Measurements from ENCODE around the gene RFPL3. TPM values are rescaled to one million over a fixed set of nuclear protein-coding genes. Genes with fewer than 3 reads are reported as not detected.
"Not testable (repeated sequence)": the region's sequence is repeated elsewhere in the genome, so short reads cannot be mapped to it uniquely, and the experiment has no call there.

RFPL3 gene
- total RNA-seq (not detected), polyA plus RNA-seq (not detected)

- CTCF ChIA-PET (ENCODE audit: partially characterized antibody); H3K36me3 ChIP-seq (ENCODE audit: insufficient read depth, low read length); POLR2A ChIA-PET (ENCODE audit: partially characterized antibody); H3K9me3 Mint-ChIP-seq; H3K4me1 Mint-ChIP-seq; H3K9me3 ChIP-seq (ENCODE audit: control insufficient read depth in 1 of 2, low read length in 2 of 2); H3K4me1 ChIP-seq (ENCODE audit: insufficient read depth, low read length); intact Hi-C loops (cut with micrococcal nuclease); H3K4me3 Mint-ChIP-seq; H3K27me3 Mint-ChIP-seq; H3K27ac Mint-ChIP-seq; H3K36me3 Mint-ChIP-seq; DNase-seq; H3K4me3 ChIP-seq (ENCODE audit: low read length in 2 of 2); H3K27ac ChIP-seq (ENCODE audit: low read depth, low read length); H3K27me3 ChIP-seq (ENCODE audit: insufficient read depth, low read length): not testable (repeated sequence)
These were observed at the start of gene RFPL3 for GRCh38 chr22:32357567-32357966. Gene RFPL3, plus strand, starts transcription at chr22:32357867. Its CDS starts 205 bp downstream, at chr22:32358072.

GRCh38 chr22:32308191-32308590 is 49.5 kb upstream of the RFPL3 start:
- CTCF ChIA-PET (ENCODE audit: partially characterized antibody) = no interaction called here
- intact Hi-C loops (cut with micrococcal nuclease) = no loop called here
- Histone ChIP-seq H3K4me1 (ENCODE audit: insufficient read depth, low read length) (no peaks in the 10 kb centered on the region), H3K4me3 (ENCODE audit: low read length in 2 of 2) (no peak overlapping the region), H3K27ac (ENCODE audit: low read depth, low read length) (no peak overlapping the region), H3K36me3 (ENCODE audit: insufficient read depth, low read length) (no peaks in the 10 kb centered on the region), H3K27me3 (ENCODE audit: insufficient read depth, low read length) (no peaks in the 10 kb centered on the region), H3K9me3 (ENCODE audit: control insufficient read depth in 1 of 2, low read length in 2 of 2) (no peaks in the 10 kb centered on the region)
- H3K9me3 Mint-ChIP-seq = peaks cover 0 to 2% (median 0%) of the 10 kb centered on the region in 8 donors
- peaks cover 0 to 6% of the 10 kb centered on the region in 2 donors for H3K36me3 Mint-ChIP-seq
- DNase-seq = no peak
- no peak overlapping the region for H3K27ac Mint-ChIP-seq
- peaks cover 21 to 42% of the 10 kb centered on the region in 2 donors for H3K27me3 Mint-ChIP-seq
- H3K4me3 Mint-ChIP-seq = no peak overlapping the region
- POLR2A ChIA-PET (ENCODE audit: partially characterized antibody) = no interaction called here
- H3K4me1 Mint-ChIP-seq = no peaks in the 10 kb centered on the region

DNA sequence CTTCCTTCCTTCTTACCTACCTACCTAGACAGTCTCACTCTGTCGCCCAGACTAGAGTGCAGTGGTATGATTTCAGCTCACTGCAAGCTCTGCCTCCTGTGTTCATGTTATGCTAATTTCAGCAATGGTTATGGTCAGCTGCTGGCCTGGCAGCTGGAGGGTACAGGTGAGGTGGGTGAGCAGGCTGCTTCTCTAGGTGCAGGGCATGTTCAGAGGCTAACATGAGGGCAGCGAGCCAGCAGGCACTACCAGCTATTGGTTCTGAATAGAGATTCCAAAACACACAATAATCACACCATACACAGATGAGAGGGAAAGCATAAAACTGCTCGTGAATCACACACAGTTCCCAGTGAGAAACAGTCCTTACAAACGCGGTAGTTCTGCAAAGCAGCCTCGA is 48.7 kb upstream of the RFPL3 start:
- ChIA-PET POLR2A (ENCODE audit: partially characterized antibody) (no interaction called here), CTCF (ENCODE audit: partially characterized antibody) (no interaction called here)
- Mint-ChIP-seq H3K4me1 (no peaks in the 10 kb centered on the region), H3K27me3 (peaks cover 20 to 45% of the 10 kb centered on the region in 2 donors), H3K4me3 (no peak overlapping the region), H3K9me3 (peaks cover 0 to 2% (median 0%) of the 10 kb centered on the region in 8 donors), H3K27ac (no peak overlapping the region), H3K36me3 (peaks cover 0 to 6% of the 10 kb centered on the region in 2 donors)
- H3K4me3 ChIP-seq (ENCODE audit: low read length in 2 of 2) = no peak overlapping the region
- no peaks in the 10 kb centered on the region for H3K4me1 ChIP-seq (ENCODE audit: insufficient read depth, low read length)
- no peaks in the 10 kb centered on the region for H3K27me3 ChIP-seq (ENCODE audit: insufficient read depth, low read length)
- H3K9me3 ChIP-seq (ENCODE audit: control insufficient read depth in 1 of 2, low read length in 2 of 2) = no peaks in the 10 kb centered on the region
- intact Hi-C loops (cut with micrococcal nuclease) = no loop called here
- H3K36me3 ChIP-seq (ENCODE audit: insufficient read depth, low read length) = no peaks in the 10 kb centered on the region
- no peak for DNase-seq
- no peak overlapping the region for H3K27ac ChIP-seq (ENCODE audit: low read depth, low read length)

GRCh38 chr22:32309585-32310251 is 47.9 kb upstream of the RFPL3 start:
- Mint-ChIP-seq H3K9me3 (peaks cover 0 to 2% (median 0%) of the 10 kb centered on the region in 8 donors), H3K27me3 (peaks cover 17 to 44% of the 10 kb centered on the region in 2 donors), H3K36me3 (peaks cover 0 to 1% of the 10 kb centered on the region in 2 donors), H3K4me3 (no peak overlapping the region), H3K4me1 (no peaks in the 10 kb centered on the region), H3K27ac (no peak overlapping the region)
- Histone ChIP-seq H3K4me1 (ENCODE audit: insufficient read depth, low read length) (no peaks in the 10 kb centered on the region), H3K4me3 (ENCODE audit: low read length in 2 of 2) (no peak overlapping the region), H3K27ac (ENCODE audit: low read depth, low read length) (no peak overlapping the region), H3K36me3 (ENCODE audit: insufficient read depth, low read length) (no peaks in the 10 kb centered on the region), H3K9me3 (ENCODE audit: control insufficient read depth in 1 of 2, low read length in 2 of 2) (no peaks in the 10 kb centered on the region), H3K27me3 (ENCODE audit: insufficient read depth, low read length) (no peaks in the 10 kb centered on the region)
- DNase-seq = no peak
- CTCF ChIA-PET (ENCODE audit: partially characterized antibody) = no interaction called here
- intact Hi-C loops (cut with micrococcal nuclease) = no loop called here
- POLR2A ChIA-PET (ENCODE audit: partially characterized antibody) = no interaction called here

DNA sequence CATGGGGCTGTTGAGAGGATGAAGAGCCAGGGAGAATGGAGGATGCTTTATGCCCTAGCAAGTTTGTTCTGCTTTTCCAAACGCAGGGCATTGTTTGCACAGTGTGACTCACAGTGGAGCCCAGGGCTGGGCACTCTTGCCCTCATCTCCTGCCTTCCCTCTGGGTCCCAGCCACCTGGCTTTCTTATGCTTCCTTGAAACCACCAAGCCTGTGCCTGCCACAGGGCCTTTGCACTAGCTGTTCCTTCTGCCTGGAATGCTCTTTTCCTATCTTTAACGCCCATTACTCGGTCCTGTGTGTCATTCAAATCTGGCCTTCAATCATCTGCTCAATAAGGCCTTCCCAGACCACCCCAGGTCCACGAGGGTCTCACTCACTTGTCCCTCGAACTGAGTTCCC is 46.9 kb upstream of the RFPL3 start:
- H3K27me3 Mint-ChIP-seq = peaks cover 14 to 42% of the 10 kb centered on the region in 2 donors

GRCh38 chr22:32311551-32312071 is 46.1 kb upstream of the RFPL3 start:
- Histone ChIP-seq H3K9me3 (ENCODE audit: control insufficient read depth in 1 of 2, low read length in 2 of 2) (no peaks in the 10 kb centered on the region), H3K36me3 (ENCODE audit: insufficient read depth, low read length) (no peaks in the 10 kb centered on the region), H3K4me3 (ENCODE audit: low read length in 2 of 2) (no peak overlapping the region), H3K4me1 (ENCODE audit: insufficient read depth, low read length) (no peaks in the 10 kb centered on the region), H3K27ac (ENCODE audit: low read depth, low read length) (no peak overlapping the region), H3K27me3 (ENCODE audit: insufficient read depth, low read length) (no peaks in the 10 kb centered on the region)
- intact Hi-C loops (cut with micrococcal nuclease) = no loop called here
- CTCF ChIA-PET (ENCODE audit: partially characterized antibody) = no interaction called here
- Mint-ChIP-seq H3K9me3 (peaks cover 0 to 2% (median 0%) of the 10 kb centered on the region in 8 donors), H3K27ac (no peak overlapping the region), H3K4me1 (no peaks in the 10 kb centered on the region), H3K27me3 (peaks cover 12 to 36% of the 10 kb centered on the region in 2 donors), H3K4me3 (no peak overlapping the region), H3K36me3 (no peaks in the 10 kb centered on the region)
- POLR2A ChIA-PET (ENCODE audit: partially characterized antibody) = no interaction called here
- no peak for DNase-seq

More for the DNA sequence above, 46.9 kb upstream of the RFPL3 start:
- H3K36me3 ChIP-seq (ENCODE audit: insufficient read depth, low read length) = no peaks in the 10 kb centered on the region
- H3K4me1 ChIP-seq (ENCODE audit: insufficient read depth, low read length) = no peaks in the 10 kb centered on the region
- no peak overlapping the region for H3K27ac ChIP-seq (ENCODE audit: low read depth, low read length)
- no peak overlapping the region for H3K27ac Mint-ChIP-seq
- no peaks in the 10 kb centered on the region for H3K27me3 ChIP-seq (ENCODE audit: insufficient read depth, low read length)
- intact Hi-C loops (cut with micrococcal nuclease) = no loop called here
- H3K9me3 ChIP-seq (ENCODE audit: control insufficient read depth in 1 of 2, low read length in 2 of 2) = no peaks in the 10 kb centered on the region
- DNase-seq = no peak
- ChIA-PET CTCF (ENCODE audit: partially characterized antibody) (no interaction called here), POLR2A (ENCODE audit: partially characterized antibody) (no interaction called here)
- no peak overlapping the region for H3K4me3 Mint-ChIP-seq
- no peaks in the 10 kb centered on the region for H3K4me1 Mint-ChIP-seq
- no peak overlapping the region for H3K4me3 ChIP-seq (ENCODE audit: low read length in 2 of 2)
- no peaks in the 10 kb centered on the region for H3K36me3 Mint-ChIP-seq
- H3K9me3 Mint-ChIP-seq = peaks cover 0 to 2% (median 0%) of the 10 kb centered on the region in 8 donors

- Histone ChIP-seq H3K36me3 (ENCODE audit: insufficient read depth, low read length) (no peaks in the 10 kb centered on the region), H3K4me3 (ENCODE audit: low read length in 2 of 2) (no peak overlapping the region), H3K9me3 (ENCODE audit: control insufficient read depth in 1 of 2, low read length in 2 of 2) (no peaks in the 10 kb centered on the region), H3K27me3 (ENCODE audit: insufficient read depth, low read length) (no peaks in the 10 kb centered on the region), H3K4me1 (ENCODE audit: insufficient read depth, low read length) (no peaks in the 10 kb centered on the region), H3K27ac (ENCODE audit: low read depth, low read length) (no peak overlapping the region)
- DNase-seq = no peak
- ChIA-PET POLR2A (ENCODE audit: partially characterized antibody) (no interaction called here), CTCF (ENCODE audit: partially characterized antibody) (no interaction called here)
- H3K36me3 Mint-ChIP-seq = no peaks in the 10 kb centered on the region
- no peaks in the 10 kb centered on the region for H3K4me1 Mint-ChIP-seq
- H3K27me3 Mint-ChIP-seq = peaks cover 12 to 26% of the 10 kb centered on the region in 2 donors
- no peak overlapping the region for H3K4me3 Mint-ChIP-seq
- peaks cover 0 to 2% (median 0%) of the 10 kb centered on the region in 8 donors for H3K9me3 Mint-ChIP-seq
- H3K27ac Mint-ChIP-seq = no peak overlapping the region
- intact Hi-C loops (cut with micrococcal nuclease) = no loop called here
These were observed 44.9 kb upstream of the RFPL3 start for GRCh38 chr22:32312748-32313147.
